Subcutaneous adipose tissue (tissue), 4 donors: ENCODE measurements around the gene PIAS1. TPM values are rescaled to one million over a fixed set of nuclear protein-coding genes. Genes with fewer than 3 reads are reported as not detected.

ENCODE experiments used
- CTCF ChIP-seq: fragments of 450-650 bp; IDR thresholded peaks from one replicate; pipeline ENCODE4 v1.5.1; 2016; ENCODE audit warnings: low read depth, mild to moderate bottlenecking, control low read depth, antibody characterized with exemption, moderate library complexity
- total RNA-seq, 4 donors: library from RNA; depleted of rRNA; stranded (reverse); fragments of >200 nt; gene quantifications; one replicate each; pipeline ENCODE4 v1.1.0, GENCODE V29; 2016

The PIAS1 gene
- total RNA-seq, 4 donors from 2014 or later, result 34.3 to 68.8 (median 45.4) TPM

GRCh38 chr15:68229386-68230156, 175.5 kb downstream of the PIAS1 start, which contains the start of gene CLN6:
Gene CLN6, minus strand, starts transcription at chr15:68229728. Its CDS starts 144 bp downstream, at chr15:68229584.
- no peak for TF ChIP-seq CTCF

GRCh38 chr15:68230157-68231100, 176.3 kb downstream of the PIAS1 start:
- no peak for TF ChIP-seq CTCF

GRCh38 chr15:68231102-68231818, 177.1 kb downstream of the PIAS1 start:
- no peak for TF ChIP-seq CTCF

- TF ChIP-seq CTCF, result no peak
These were observed 178.3 kb downstream of the PIAS1 start for GRCh38 chr15:68232449-68232848.

- TF ChIP-seq CTCF, result no peak
These were observed 178.8 kb downstream of the PIAS1 start for GRCh38 chr15:68232937-68233336.

GRCh38 chr15:68234060-68234459, 179.9 kb downstream of the PIAS1 start:
- TF ChIP-seq CTCF, result no peak
